ENCODE measurements around the gene TIMMDC1.
A peak's percentile ranks its signal among the peaks of the same experiment; 100 is the strongest.

Gene TIMMDC1

GRCh38 chr3:119498186-119499011 lies at the start of gene TIMMDC1:
TIMMDC1 (plus strand) TSS chr3:119498547; CDS start chr3:119498734, 187 bp downstream.
- DNase-seq (ENCODE audit: low read depth), result peak; percentile 92

GRCh38 chr3:119453822-119454221 lies 44.5 kb upstream of the TIMMDC1 start:
- DNase-seq (ENCODE audit: low read depth), result no peak

- DNase-seq (ENCODE audit: low read depth), result no peak
These were observed 41.9 kb upstream of the TIMMDC1 start for GRCh38 chr3:119456469-119456868.

GRCh38 chr3:119457246-119457645 lies 41.1 kb upstream of the TIMMDC1 start:
- no peak for DNase-seq (ENCODE audit: low read depth)

- DNase-seq (ENCODE audit: low read depth), result peak; percentile 96
These were observed 34.9 kb upstream of the TIMMDC1 start, which contains the start of gene TMEM39A for GRCh38 chr3:119463171-119464169. TMEM39A (minus strand) TSS chr3:119463615; CDS start chr3:119462074, 1,541 bp downstream.

- no peak for DNase-seq (ENCODE audit: low read depth)
These were observed 30.3 kb upstream of the TIMMDC1 start for GRCh38 chr3:119468041-119468440.

- DNase-seq (ENCODE audit: low read depth), result no peak
These were observed 28.7 kb upstream of the TIMMDC1 start for GRCh38 chr3:119469418-119470189.

- no peak for DNase-seq (ENCODE audit: low read depth)
These were observed 27.5 kb upstream of the TIMMDC1 start for GRCh38 chr3:119470866-119471265.

- DNase-seq (ENCODE audit: low read depth), result no peak
These were observed 17.3 kb upstream of the TIMMDC1 start for GRCh38 chr3:119481079-119481478.

GRCh38 chr3:119483101-119483500 lies 15.2 kb upstream of the TIMMDC1 start:
- DNase-seq (ENCODE audit: low read depth), result no peak

GRCh38 chr3:119485563-119485962 lies 12.8 kb upstream of the TIMMDC1 start:
- DNase-seq (ENCODE audit: low read depth), result no peak

GRCh38 chr3:119490153-119490552 lies 8.2 kb upstream of the TIMMDC1 start:
- no peak for DNase-seq (ENCODE audit: low read depth)

GRCh38 chr3:119492128-119492527 lies 6.2 kb upstream of the TIMMDC1 start:
- DNase-seq (ENCODE audit: low read depth), result no peak

GRCh38 chr3:119492810-119493209 lies 5.5 kb upstream of the TIMMDC1 start:
- no peak for DNase-seq (ENCODE audit: low read depth)

- DNase-seq (ENCODE audit: low read depth), result no peak
These were observed 3.8 kb upstream of the TIMMDC1 start for GRCh38 chr3:119494597-119494996.

GRCh38 chr3:119497820-119498185 lies 544 bp upstream of the TIMMDC1 start:
- DNase-seq (ENCODE audit: low read depth), result peak; percentile 5

GRCh38 chr3:119500265-119500664 lies 1.9 kb downstream of the TIMMDC1 start:
- DNase-seq (ENCODE audit: low read depth), result no peak

GRCh38 chr3:119500901-119501300 lies 2.6 kb downstream of the TIMMDC1 start:
- no peak for DNase-seq (ENCODE audit: low read depth)

GRCh38 chr3:119506631-119507030 lies 8.3 kb downstream of the TIMMDC1 start:
- no peak for DNase-seq (ENCODE audit: low read depth)

- DNase-seq (ENCODE audit: low read depth), result no peak
These were observed 9.1 kb downstream of the TIMMDC1 start for GRCh38 chr3:119507404-119507803.

GRCh38 chr3:119508172-119508845 lies 10.0 kb downstream of the TIMMDC1 start:
- no peak for DNase-seq (ENCODE audit: low read depth)

Measured in GM04504 (cell line).